GM18502 (cell line): ENCODE measurements around the gene DTNB.

ENCODE experiments used
- ATAC-seq: cut with Tn5 transposase; IDR thresholded peaks from one replicate; pipeline ENCODE4 v1.9.1; 2021; ENCODE audit warnings: mild to moderate bottlenecking; ENCODE audit not compliant: unreplicated experiment, poor library complexity

DTNB gene

GRCh38 chr2:25361261-25362048 lies 311.9 kb downstream of the DTNB start:
- no peak for ATAC-seq

DNA sequence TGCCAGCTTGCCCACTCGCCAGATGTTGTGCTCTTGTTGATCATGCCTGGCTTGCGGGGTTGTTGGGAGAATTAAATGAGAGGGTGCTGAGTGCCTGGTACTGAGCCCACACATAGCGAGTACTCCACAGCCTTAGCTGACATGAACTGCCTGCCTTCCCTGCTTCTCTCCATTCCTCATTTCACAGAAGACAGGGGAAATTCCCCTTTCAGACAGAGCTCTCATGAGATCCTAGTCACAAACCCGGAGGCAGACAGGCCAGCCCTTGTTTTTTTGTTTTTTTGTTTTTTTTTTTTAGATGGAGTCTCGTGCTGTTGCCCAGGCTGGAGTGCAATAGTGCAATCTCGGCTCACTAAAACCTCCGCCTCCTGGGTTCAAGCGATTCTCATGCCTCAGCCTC lies 314.5 kb downstream of the DTNB start:
- ATAC-seq: no peak

DNA sequence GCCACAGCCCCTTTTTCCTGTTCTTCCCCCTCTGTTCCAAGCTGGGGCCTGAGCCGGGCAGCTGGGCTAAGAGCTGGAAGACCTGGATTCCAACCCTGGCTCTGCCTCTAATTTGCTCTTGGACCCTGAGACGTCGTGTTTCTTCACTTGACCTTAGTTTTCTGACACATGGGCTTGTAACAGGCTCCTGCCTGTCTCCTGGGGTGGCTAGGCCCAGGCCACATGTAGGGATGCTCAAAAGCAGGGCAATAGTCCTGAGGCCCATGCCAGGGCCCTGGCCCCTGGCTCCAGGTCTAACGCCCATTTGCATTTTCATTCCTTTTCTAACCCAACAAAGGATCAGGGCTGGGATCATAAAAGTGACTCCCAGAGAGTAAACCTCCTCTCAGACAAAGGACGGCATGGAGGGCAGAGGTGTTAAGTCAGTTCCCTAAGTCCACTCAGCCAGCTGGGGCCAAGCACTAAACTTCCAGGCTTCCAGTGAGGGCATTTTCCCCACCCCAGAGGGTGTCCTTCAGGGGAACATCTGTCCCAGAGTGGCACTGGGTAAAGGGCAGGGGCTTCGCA lies 315.0 kb downstream of the DTNB start:
- no peak for ATAC-seq

DNA sequence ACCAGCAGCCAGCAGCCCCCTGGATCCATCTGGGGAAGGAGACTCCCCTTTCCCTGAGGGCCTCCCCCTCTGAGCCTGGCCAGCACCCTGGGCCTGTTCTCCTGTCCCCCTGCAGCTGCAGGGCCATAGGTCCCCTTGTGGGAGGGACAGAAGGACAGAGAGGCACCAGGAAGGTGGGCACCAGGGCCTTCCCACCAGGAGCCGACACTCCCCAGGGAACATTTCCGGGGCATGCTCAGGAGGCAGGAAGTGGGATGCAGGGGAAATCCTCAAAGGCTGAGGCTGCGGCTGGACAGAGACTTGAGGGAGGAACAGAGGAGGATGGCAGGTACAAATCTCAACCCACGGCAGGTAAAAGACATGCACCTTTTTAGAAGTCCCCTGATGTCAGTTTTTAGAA lies 317.3 kb downstream of the DTNB start:
- ATAC-seq: no peak

GRCh38 chr2:25355270-25355669 lies 318.1 kb downstream of the DTNB start:
- ATAC-seq: no peak

GRCh38 chr2:25354116-25354515 lies 319.3 kb downstream of the DTNB start:
- no peak for ATAC-seq

GRCh38 chr2:25349397-25349796 lies 324.0 kb downstream of the DTNB start:
- ATAC-seq: no peak

GRCh38 chr2:25347846-25348245 lies 325.5 kb downstream of the DTNB start:
- ATAC-seq: no peak

GRCh38 chr2:25347205-25347815 lies 326.1 kb downstream of the DTNB start:
- ATAC-seq: no peak

DNA sequence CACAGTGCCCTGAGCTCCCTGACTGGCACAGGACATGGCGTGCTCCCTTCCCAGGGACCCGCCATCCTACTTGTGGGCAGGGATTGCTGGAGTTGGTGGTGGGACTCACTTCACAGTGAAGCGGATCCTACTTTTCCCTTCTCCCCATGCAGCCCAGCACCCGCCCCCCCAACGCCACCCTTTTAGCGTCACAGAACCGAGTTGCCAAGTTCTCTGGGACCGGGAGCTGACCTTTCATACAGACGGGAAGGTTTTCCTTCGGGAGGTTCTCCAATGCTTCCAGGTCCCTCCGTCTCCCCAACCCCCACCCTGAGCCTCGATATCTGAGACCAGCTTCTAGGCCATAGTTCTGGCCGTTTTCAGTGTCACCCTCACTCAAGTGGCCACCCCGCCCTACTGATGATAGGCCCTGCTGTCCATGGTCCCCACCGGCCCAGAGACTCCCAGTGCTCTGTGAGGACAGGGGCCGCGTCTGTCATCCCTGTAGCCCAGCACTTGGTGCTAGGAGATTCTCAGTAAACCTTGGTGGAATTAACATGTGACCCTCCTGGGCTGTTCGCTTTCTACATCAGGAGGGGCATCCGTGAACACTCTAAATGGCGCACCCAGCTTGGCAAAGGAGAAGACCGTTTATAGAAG lies 330.1 kb downstream of the DTNB start:
- ATAC-seq: no peak

GRCh38 chr2:25342372-25343186 lies 330.8 kb downstream of the DTNB start:
- peak; percentile 75 for ATAC-seq

- ATAC-seq: peak; percentile 35
Observed at GRCh38 chr2:25341753-25342371, 331.5 kb downstream of the DTNB start, which contains the start of gene DNMT3A. Gene DNMT3A (minus strand): TSS chr2:25341925. CDS start chr2:25313984, 27,941 bp downstream.

DNA sequence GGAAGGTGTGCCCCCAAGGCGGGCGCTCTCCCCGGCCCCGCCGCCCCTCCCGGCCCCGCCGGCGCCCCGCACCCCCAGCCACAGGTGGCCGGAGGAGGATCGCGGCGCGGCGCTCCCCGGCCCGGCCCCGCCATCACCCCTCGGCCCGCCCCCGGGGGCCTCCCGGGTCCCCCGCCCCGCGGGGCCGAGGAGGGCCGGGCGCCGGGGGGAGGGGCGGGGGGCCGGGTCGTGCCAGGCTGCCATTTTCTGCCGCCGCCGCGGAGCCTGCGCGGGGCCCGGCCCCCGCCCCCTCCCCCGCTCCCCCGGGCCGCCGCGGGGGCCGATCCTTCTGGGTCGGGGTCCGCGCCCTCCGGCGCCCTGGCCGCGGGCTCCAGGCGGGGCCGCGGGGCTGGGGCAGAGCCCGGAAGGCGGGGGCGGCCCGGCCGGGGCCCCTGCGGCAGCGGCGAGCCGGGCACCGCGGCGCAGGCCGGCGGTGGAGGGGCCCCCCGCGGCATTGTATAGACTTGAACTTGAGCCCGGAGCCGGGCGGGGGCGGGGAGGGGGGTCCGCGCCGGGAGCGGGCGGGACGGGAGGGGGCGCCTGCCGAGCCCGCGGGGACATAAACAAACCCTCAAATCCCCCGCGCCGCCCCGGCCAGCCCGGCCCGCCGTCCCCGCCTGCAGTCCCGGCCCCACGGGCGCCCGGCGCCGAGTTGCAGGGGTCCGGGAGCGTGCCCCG lies 332.2 kb downstream of the DTNB start:
- ATAC-seq: peak; percentile 27

DNA sequence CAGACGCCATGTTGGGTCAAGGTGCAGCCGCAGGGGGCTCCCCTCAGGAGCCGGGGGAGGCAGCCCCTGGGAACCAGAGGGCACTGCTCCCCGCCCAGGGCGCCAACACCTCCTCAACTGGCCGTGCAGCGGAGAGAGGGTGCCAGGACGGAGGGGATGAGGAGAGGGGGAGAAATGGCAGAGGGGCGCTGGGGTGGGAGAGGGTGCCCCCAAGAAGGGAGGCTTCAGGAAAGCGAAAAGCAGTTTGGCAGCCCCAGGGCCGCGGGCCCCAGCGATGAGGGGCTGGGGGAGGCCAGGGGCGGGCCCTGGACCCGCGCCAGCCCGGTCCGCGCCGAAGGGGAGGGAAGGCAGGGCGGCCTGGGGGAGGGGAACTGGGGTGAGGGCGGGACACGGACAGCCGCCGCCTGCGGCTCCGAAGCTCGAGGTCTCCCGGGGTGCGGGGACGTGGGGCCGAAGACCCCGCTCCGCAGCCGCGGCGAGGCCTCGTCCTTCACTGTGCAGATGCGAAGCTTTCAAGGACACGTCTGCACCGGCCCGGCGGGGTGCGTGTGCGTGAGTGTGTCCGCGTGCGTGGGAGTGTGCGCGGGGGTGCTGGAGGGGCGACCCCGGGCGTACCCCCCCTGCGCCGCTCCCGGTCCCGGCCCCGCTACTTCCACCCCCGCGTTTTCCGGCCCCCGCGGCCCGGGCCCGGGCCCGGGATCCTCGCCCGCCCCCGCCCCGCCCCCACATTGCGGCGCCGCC lies 333.0 kb downstream of the DTNB start:
- ATAC-seq: no peak

GRCh38 chr2:25339791-25340180 lies 333.6 kb downstream of the DTNB start:
- ATAC-seq: no peak

GRCh38 chr2:25339211-25339674 lies 334.1 kb downstream of the DTNB start:
- ATAC-seq: no peak

DNA sequence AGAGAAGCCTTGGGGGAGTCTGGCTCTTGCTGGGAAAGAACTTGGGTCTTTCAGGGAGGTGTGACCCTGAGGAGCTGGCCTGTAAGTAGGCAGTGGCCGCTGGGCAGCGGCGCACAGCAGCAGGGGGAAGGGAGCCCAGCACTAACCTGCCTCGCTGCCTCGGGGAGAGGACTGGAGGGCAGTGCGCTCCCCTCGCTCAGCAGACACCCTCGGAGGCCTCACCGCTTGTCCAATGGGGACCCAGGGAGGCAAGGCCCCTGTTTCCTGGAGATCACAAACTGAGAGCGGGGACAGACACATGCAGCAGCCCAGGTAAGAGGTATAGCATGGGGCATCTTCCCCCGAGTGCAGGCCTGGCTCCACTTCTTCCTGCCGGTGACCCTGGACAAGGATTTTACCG lies 335.0 kb downstream of the DTNB start:
- no peak for ATAC-seq

GRCh38 chr2:25337891-25338290 lies 335.5 kb downstream of the DTNB start:
- no peak for ATAC-seq
